ENCODE results near the gene GPC6.

GPC6 gene

DNA sequence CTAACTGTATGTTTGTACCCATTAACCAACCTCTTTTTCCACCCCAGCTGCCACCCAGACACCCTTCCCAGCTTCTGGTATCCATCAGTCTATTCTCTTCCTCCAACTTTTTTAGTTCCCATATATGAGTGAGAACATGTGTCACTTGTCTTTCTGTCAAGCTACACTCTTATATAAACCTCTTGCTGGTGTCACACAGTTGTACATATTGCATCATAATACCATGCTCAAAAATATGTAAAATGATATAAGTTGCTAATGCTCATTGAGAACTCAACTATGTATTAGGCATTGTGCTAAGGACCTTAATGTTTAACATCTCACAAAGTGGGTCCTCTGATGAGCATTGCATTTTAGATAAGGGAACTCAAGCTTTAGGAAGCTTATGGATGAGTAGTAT lies 395.4 kb downstream of the GPC6 start:
- no peak for DNase-seq

DNA sequence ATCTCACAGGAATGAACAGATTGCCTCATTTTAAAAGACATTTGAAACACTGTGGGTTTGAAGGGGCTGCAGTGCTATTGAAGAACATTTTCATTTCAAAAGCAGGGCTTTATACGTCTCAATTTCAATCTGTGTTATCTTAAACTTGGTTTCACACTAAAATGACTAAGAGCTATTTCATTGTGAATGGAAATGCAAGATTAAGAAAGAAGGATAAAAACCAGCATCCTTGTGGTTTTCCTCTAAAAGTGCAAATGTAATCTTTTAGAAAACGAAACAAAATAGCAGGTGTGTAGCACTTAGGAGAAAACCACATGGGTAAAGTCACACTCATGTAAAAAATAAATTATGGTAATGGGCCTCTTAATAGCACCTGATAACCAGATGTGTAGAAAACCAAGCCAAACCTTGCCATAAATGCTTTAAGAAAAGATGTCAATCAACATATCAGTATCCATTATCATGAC lies 397.7 kb downstream of the GPC6 start:
- no peak for DNase-seq

DNA sequence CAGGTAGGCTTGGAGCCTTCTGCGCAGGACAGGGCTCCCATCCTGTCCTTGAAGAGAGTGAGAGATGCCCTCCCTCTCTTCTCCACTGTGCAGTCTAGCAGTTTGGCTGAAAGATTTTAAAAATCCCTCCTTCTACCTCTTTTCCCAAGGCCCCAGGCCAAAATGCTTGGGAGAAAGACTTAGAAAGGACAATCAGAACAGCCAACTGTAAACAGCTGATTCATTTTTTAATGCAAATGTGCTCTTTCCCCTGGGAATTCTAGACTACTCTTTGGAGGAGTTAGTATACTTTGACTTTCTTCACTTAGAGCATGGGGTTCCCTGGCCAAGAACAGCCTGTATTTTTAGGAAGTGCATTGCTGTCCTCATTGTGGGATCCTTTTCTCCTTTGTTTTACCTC lies 398.9 kb downstream of the GPC6 start:
- no peak for DNase-seq

DNA sequence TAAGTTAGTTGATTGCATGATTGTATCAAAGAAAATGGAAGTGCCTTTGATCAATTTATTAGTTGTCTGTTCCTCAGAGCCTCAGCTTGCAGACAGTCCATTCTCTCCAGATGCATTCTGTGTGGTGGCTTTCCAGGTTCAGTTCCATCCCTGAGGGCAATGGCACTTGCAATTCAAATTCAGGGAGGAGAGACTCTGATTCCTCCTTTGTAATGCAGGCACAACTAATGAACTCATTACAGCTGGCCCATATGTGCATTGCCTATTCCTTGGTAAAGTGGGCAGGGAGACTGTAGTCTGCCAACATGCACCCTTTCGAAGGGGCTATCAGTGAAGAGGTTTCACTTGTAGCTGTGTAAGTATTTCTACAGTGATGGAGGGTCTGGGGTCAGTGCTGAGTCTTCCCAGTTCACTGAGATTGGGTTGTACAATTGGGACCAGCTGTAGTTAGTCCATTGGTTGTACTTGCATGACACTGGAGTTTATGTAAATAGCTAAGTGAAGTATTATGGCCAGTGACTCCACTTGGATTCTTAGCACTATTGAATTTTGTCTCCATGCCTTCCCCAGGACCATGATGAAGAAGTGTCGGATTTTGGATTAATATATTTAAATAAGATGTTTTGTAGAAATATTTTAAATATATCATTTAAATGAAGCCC lies 401.7 kb downstream of the GPC6 start:
- no peak for DNase-seq

DNA sequence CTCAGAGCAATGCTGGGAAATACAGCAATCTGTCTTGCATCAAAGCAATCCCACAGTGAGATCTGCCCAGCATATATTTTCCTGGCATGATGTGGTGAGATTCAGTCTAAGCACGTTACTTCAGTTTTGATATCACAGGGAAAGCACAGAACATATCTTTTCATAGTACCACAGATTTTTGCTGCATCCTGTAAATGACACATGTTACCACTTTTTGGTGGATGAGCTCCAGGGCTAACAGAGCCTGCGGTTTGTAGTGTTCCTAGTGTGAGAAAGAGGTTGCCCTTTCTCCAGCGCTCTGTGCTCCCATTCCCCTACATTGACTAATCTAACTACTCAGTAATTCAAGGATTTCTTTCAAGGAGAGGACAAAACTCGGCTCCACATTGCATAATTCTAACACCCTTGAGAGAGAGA lies 409.0 kb downstream of the GPC6 start:
- no peak for DNase-seq

DNA sequence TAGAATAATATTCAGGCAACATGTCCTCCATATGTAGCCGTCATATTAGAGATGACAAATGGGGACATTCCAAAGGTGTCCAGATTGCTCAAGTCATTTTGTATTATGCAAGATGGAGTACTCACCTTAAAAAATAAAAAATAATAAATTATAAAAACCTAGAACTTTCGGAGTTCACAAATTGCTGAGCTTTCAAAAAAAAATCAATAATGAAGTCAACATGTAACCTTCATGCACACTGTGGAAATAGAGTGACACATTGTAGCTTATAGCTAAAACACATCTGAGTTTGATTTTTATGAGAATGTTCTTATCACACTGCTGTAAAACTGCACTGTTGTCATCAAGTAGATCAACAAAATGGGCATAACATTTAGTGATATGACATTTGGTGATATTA lies 411.2 kb downstream of the GPC6 start:
- no peak for DNase-seq

DNA sequence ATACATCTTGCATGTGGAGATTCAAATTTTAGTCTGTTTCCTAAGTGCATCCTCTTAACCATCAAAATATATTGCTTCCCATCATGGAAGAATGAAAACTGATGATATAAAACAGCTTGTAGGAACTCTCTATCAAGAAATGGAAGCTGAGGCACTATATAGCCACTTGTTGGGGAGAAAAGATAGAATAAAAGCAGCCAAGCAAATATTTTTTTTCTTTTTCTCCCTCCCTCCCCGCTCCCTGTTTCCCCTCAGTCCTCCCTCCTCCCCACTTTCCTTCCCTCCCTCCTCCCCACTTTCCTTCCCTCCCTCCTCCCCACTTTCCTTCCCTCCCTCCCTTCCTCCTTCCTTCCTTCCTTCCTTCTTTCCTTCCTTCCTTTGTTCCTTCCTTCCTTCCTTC lies 413.8 kb downstream of the GPC6 start:
- DNase-seq = no peak

DNA sequence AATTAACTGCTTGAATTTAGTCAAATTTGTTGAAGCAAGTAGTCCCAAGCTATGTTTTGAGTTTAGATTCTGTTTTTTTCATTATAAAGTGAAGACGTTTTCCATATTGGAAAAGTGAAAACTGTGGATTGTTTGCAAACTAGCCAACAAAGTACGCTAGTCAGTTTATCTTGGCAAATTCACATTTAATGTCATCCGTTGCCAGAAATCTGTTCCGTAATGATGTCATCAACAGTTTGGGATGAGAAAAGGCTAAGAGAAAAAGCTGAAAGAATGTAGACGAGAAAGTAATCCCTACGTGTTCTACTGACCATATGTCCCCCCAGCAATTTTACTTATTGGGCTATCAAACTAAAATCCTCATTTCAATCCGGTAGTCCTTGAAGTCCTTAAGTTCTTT lies 419.6 kb downstream of the GPC6 start:
- DNase-seq = no peak

DNA sequence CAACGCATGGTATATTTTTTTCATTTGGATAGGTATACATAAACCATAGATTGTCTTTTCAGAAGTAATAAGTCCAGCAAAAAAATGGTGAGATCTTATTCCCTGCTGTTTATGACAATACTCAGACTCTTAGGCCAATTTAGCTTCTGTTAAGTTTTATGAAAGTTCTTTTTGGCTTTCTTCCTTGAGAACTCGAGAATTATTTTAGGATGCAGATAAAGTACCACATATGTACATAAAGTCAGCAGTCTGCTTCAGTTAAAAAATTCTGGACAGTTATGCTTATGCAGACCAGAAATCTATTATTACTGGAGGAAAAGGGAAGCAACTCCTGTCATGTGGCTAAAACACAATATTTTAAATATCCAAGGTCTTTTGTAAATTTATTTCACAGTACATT lies 422.9 kb downstream of the GPC6 start:
- DNase-seq = no peak

DNA sequence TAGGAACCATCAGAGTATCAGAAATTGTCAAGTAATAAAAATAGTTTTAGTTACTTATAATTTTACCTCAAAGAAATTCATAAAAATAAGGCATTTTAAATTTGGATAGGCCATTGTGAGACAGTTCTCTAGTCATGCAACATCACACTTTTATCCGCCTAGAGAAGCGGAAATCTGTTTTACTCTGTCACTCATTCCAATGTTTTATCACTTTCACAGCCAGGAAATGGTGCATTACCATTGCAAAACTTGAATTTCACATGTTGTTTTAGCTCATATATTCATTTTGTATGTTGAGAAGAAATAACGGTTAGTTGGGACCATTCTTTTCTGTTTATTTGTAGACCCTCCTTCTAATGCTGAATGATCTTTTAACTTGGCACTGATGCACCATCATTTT lies 427.2 kb downstream of the GPC6 start:
- DNase-seq = no peak

DNA sequence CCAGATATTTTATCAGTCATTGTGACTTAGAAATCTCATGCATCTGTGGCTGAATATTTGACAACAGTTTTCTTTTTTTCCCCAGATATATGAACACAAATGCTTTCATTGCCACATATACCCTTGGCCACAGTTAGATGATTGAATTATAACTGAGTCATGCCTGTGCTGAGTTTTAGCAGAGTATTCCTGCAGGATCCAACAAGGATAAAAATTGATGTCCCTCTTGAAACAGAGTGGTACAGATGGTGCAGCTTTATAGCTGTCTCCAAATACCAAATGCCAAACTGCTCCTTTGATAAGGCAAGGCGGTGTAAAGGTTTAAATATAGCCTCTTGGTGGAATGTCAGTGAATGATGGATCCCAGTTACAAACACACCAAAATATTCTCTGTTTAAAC lies 428.5 kb downstream of the GPC6 start:
- DNase-seq = no peak

DNA sequence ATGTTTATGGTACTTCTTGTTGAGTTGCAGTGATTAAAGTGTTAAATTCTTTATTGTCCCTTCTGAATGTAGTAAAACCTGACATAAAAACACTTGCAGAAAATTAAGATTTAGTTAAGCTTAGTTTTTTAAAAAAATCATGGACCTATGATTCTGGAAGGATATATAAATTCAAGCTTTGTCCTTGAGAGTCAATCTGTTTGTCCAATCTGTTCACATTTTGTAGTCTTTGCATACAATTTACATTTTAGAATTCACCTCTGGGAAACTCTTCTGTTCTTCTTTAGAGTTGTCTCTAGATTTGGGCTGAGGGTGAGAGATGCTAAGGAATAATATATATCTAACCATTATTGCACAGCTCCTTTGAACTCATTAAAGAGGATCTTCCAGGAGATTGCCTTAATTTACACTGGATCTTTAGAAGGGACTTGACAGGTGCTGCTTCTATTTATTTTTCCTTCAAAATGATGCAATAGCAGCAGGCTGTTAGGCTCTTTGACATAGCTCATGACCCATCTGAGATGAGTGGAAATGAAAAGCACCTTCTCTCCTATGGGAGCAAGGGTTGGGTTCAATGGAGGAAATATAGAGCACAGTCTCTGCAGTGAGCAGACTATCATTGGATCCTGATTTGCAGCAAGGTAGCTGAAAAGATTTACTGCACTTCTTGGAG lies 433.9 kb downstream of the GPC6 start:
- no peak for DNase-seq

DNA sequence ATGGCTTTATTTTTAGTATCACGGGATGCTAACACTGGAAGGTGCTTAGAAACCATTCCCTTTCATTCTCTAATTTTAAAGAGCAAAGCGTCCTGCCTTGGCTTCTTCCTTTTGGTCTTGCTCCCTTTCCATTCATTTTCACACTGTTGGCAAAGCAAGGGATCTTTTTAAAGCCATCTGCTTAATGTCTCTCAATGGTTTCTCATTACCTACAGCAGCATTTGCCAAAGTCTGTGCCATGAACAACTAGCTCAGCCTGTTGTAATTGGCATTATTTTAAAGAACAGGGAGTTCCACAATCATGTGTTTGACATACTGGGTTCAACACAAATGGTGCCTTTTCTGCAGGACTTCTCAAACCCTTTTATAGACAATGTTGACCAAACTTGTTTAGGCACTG lies 444.3 kb downstream of the GPC6 start:
- no peak for DNase-seq

DNA sequence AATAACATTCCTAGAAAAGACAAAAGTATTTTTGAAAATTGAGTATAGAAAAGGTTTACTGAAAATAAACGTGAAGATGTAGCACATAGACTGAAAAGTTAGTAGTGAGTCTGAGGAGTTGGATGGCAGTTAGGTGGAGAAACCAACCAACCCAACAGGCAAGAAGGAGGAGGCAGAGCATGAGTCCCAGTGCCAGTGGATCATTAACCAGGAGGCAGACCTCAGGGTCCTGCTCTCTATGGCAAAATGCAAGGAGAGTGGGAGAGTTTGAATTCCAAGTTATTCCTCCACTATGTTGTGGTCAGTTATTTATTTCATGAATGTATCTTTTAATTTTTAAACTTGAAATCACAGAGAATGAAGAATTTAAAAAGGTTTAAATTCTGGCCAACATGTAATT lies 446.4 kb downstream of the GPC6 start:
- DNase-seq = no peak

DNA sequence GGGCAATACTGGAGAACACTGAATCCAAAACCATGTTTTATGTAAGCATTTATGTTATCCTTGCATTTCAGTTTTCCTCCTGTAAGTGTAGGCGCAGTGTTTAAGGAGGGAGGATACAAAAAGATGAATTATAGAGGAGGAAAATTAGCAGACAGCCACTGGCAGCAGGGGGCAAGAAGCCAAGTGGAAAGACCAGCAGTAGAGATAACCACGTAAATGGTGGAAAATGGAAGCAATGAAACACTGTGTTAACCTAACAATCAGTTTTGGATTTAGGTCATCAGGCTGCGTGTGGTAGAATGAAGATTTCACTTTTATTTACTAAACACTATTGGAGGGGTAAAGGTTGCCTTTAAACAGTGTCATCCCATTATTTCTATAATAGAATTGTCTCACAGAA lies 447.3 kb downstream of the GPC6 start:
- DNase-seq = no peak

DNA sequence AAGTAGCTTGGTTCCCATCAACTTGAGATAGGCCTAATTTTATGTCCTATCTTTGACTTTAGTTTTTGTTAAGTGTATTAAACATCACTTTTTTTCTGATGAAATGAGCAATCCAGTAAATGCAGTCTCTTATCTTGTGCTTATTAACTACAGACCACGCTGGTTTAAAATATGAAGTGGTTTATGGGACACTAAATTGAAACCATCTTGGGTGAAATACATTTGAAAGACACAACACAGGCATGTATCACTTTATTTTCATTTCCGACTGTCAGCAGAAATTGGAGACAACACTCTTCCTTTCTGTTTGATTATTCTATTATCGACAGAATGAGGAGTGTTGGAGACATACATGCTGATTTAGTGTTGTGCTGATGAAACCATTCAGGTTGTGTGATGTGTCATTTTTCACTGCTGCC lies 447.7 kb downstream of the GPC6 start:
- no peak for DNase-seq

DNA sequence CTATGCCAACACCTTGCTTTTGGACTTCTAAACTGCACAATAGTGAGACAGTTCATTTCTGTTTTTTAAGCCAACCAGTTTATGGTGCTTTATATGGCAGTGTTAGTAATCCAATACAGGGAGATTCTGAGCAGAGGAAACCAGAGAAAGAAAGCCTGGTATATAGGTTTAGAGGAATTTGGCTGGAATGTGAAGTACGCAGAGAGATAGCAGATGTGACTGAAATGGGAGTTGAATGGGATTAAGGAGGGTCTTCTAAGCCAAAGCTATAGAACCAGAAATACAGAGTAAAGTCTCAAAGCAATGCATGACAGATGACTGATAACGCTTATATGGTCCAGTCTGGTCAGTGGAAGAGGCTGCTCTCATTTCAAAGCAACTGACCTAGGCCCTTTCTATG lies 453.7 kb downstream of the GPC6 start:
- DNase-seq = no peak

DNA sequence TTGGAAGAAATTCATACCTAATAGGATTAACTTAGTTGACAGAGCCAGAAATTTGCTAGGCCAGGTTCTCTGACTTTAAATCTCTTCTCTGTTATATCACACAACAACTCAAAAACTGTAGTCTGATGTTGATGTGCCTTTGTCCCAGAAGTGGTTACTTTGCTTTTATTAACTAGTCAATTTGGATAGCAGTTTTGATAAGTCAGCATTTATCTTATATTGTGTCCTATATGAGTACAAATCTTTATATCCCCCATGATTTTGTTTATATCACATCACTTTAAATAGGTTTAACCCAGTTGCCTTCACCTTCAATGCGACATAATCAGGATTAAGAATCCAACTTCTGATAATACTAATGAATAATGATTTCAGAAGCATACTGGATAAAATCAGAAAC lies 459.3 kb downstream of the GPC6 start:
- DNase-seq = no peak

DNA sequence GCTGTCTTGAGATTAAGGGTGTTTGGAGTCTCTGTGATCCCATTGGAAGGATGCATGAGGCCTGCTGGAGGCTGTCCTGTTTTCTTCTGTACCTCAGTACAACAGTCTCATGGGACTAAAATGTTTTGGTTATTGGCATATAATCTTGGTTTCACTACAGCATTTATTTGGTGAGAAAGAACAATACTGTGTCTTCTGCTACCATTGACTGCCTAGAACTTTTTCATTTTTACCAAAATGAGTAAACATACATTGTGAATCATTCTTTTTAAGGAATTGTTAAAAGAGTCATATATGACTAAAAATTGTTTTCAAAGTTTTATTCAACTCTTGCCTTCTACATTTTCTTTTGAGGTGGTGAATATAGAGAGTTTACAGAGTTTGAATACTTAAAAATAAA lies 459.8 kb downstream of the GPC6 start:
- no peak for DNase-seq

DNA sequence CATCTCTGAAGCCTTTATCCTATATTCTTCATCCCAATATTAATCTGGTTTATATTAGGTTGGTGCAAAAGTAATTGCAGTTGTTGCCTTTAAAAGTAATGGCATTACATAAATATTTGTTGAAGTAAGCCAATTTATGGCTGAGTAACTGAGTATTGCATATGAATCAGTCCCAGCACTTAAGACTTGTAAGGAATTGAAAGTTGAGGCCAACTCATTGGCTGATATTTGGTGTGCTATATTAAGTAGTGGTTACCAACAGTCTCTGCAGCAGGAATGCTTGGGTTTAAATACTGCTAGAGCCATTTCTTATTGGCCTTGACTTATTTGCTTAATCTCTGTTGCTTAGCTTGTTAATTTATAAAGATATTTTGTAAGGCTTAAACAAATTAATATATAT lies 460.7 kb downstream of the GPC6 start:
- no peak for DNase-seq

DNA sequence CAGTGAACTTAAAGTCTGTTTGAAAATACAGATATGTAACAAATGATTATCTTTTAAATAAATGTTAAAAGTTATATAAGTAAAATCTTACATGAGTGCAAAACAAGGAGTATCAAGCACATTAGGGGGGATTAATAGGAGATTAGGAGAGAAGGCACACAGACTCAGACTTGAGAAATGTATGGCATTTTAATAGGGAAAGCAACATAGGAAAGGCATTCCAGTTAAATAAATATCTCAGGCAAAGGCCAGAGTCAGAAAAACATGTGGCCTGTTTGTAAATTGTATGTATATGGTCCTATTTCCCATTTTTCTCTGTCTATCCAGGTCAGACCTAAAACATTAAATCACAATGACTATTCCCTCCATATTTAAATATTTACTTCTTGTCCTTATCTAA lies 462.7 kb downstream of the GPC6 start:
- no peak for DNase-seq

DNA sequence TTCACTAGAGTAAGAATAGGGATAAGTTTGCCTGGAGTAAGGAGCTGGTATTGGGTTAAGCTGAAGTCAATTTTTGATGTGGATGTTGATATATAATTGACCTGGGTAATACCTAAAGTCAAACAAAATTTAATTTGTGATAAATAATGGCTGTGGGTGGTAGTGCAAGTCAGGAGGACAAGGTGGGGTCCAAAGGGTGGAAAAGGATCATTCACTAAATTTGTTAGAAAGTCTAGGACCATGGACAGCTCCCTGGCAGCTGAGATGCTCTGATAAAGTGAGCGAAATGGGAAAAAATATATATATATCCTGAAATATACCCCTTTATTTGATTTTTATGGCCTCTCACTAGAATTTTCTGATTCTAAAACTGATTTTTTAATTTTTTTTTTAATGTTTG lies 463.5 kb downstream of the GPC6 start:
- no peak for DNase-seq

DNA sequence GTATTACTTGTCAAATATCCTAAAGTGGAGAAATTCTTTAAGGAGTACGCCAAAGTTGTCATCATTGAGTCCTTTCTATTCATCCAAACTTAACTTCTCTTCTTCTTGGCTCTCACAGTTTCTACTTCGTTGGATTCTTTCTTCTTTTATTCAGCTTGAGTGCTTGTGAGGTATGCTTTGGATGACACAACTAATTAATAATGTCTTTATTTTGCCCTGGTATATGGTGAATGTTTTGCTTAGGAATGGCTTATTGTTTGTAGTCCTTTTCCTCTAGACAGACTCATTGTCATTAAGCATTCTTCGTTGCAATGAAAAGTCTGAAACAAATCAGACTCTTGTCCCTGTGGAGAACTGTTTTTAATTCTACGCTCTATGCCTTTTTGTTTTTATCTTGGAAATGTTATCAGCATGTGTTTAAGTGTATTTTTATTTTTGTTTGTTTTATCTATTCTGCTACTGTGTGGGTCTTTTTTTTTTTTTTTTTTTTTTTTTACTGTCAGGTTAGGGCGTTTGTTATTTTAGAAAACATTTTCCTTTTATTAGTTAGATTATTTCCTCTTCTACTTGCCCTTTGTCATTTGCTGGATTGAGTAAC lies 471.5 kb downstream of the GPC6 start:
- no peak for DNase-seq

DNA sequence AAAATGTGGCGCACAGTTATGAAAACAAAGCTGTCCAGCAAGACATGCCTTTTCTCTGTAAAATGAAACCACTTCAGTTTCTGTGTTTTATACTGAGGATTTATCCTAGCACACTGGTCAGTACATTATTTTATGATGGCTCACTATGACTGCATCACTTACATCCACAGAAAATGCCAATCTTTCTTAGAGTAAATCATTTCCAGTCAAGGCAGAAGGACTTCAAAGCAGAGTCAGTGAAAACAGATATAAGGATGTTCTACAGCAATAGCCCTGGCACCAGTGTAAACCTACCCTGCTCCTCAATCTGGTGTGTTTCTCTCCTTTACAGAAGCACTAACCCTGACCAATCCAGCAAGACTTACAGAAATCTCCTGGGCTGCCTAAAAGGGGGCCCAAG lies 473.5 kb downstream of the GPC6 start:
- DNase-seq = no peak
